Measurements from ENCODE around the gene IL13RA2.

Gene IL13RA2

GRCh38 chrX:115029869-115030570 lies 12.6 kb upstream of the IL13RA2 start:
- H3K36me3 ChIP-seq (ENCODE audit: control insufficient read depth, insufficient read depth, low read length) = no peaks in the 10 kb centered on the region
- H3K9ac ChIP-seq (ENCODE audit: low read length) = no peak overlapping the region
- H3K9me3 ChIP-seq (ENCODE audit: control insufficient read depth, low read length) = no peaks in the 10 kb centered on the region
- H3K4me1 ChIP-seq (ENCODE audit: control insufficient read depth, insufficient read depth, low read length) = no peaks in the 10 kb centered on the region
- H3K4me3 ChIP-seq (ENCODE audit: low read length) = no peak overlapping the region
- H3K27me3 ChIP-seq (ENCODE audit: control insufficient read depth, insufficient read depth, low read length) = no peaks in the 10 kb centered on the region

- Histone ChIP-seq H3K4me3 (ENCODE audit: low read length) (no peak overlapping the region), H3K27me3 (ENCODE audit: control insufficient read depth, insufficient read depth, low read length) (no peaks in the 10 kb centered on the region), H3K9me3 (ENCODE audit: control insufficient read depth, low read length) (no peaks in the 10 kb centered on the region), H3K4me1 (ENCODE audit: control insufficient read depth, insufficient read depth, low read length) (no peaks in the 10 kb centered on the region), H3K9ac (ENCODE audit: low read length) (no peak overlapping the region), H3K36me3 (ENCODE audit: control insufficient read depth, insufficient read depth, low read length) (no peaks in the 10 kb centered on the region)
These were observed 12.0 kb upstream of the IL13RA2 start for GRCh38 chrX:115029440-115029839.

GRCh38 chrX:115023811-115024210 lies 6.4 kb upstream of the IL13RA2 start:
- Histone ChIP-seq H3K9me3 (ENCODE audit: control insufficient read depth, low read length) (no peaks in the 10 kb centered on the region), H3K4me1 (ENCODE audit: control insufficient read depth, insufficient read depth, low read length) (no peaks in the 10 kb centered on the region), H3K36me3 (ENCODE audit: control insufficient read depth, insufficient read depth, low read length) (no peaks in the 10 kb centered on the region), H3K27me3 (ENCODE audit: control insufficient read depth, insufficient read depth, low read length) (no peaks in the 10 kb centered on the region), H3K4me3 (ENCODE audit: low read length) (no peak overlapping the region), H3K9ac (ENCODE audit: low read length) (no peak overlapping the region)

- no peak overlapping the region for H3K4me3 ChIP-seq (ENCODE audit: low read length)
- no peak overlapping the region for H3K9ac ChIP-seq (ENCODE audit: low read length)
- no peaks in the 10 kb centered on the region for H3K36me3 ChIP-seq (ENCODE audit: control insufficient read depth, insufficient read depth, low read length)
- H3K27me3 ChIP-seq (ENCODE audit: control insufficient read depth, insufficient read depth, low read length) = no peaks in the 10 kb centered on the region
- no peaks in the 10 kb centered on the region for H3K4me1 ChIP-seq (ENCODE audit: control insufficient read depth, insufficient read depth, low read length)
- no peaks in the 10 kb centered on the region for H3K9me3 ChIP-seq (ENCODE audit: control insufficient read depth, low read length)
These were observed 5.7 kb upstream of the IL13RA2 start for GRCh38 chrX:115023139-115023538.

- Histone ChIP-seq H3K9ac (ENCODE audit: low read length) (no peak overlapping the region), H3K27me3 (ENCODE audit: control insufficient read depth, insufficient read depth, low read length) (no peaks in the 10 kb centered on the region), H3K4me3 (ENCODE audit: low read length) (no peak overlapping the region), H3K9me3 (ENCODE audit: control insufficient read depth, low read length) (no peaks in the 10 kb centered on the region), H3K36me3 (ENCODE audit: control insufficient read depth, insufficient read depth, low read length) (no peaks in the 10 kb centered on the region), H3K4me1 (ENCODE audit: control insufficient read depth, insufficient read depth, low read length) (no peaks in the 10 kb centered on the region)
These were observed 3.7 kb upstream of the IL13RA2 start for GRCh38 chrX:115021121-115021520.

- Histone ChIP-seq H3K4me3 (ENCODE audit: low read length) (no peak overlapping the region), H3K36me3 (ENCODE audit: control insufficient read depth, insufficient read depth, low read length) (no peaks in the 10 kb centered on the region), H3K9ac (ENCODE audit: low read length) (no peak overlapping the region), H3K27me3 (ENCODE audit: control insufficient read depth, insufficient read depth, low read length) (no peaks in the 10 kb centered on the region), H3K4me1 (ENCODE audit: control insufficient read depth, insufficient read depth, low read length) (no peaks in the 10 kb centered on the region), H3K9me3 (ENCODE audit: control insufficient read depth, low read length) (no peaks in the 10 kb centered on the region)
These were observed 1.5 kb upstream of the IL13RA2 start for GRCh38 chrX:115018944-115019343.

- no peaks in the 10 kb centered on the region for H3K27me3 ChIP-seq (ENCODE audit: control insufficient read depth, insufficient read depth, low read length)
- no peaks in the 10 kb centered on the region for H3K36me3 ChIP-seq (ENCODE audit: control insufficient read depth, insufficient read depth, low read length)
- no peak overlapping the region for H3K9ac ChIP-seq (ENCODE audit: low read length)
- no peak overlapping the region for H3K4me3 ChIP-seq (ENCODE audit: low read length)
- no peaks in the 10 kb centered on the region for H3K9me3 ChIP-seq (ENCODE audit: control insufficient read depth, low read length)
- no peaks in the 10 kb centered on the region for H3K4me1 ChIP-seq (ENCODE audit: control insufficient read depth, insufficient read depth, low read length)
These were observed 728 bp upstream of the IL13RA2 start for GRCh38 chrX:115018040-115018647.

- no peak overlapping the region for H3K4me3 ChIP-seq (ENCODE audit: low read length)
- H3K9ac ChIP-seq (ENCODE audit: low read length) = no peak overlapping the region
- no peaks in the 10 kb centered on the region for H3K36me3 ChIP-seq (ENCODE audit: control insufficient read depth, insufficient read depth, low read length)
- no peaks in the 10 kb centered on the region for H3K4me1 ChIP-seq (ENCODE audit: control insufficient read depth, insufficient read depth, low read length)
- no peaks in the 10 kb centered on the region for H3K27me3 ChIP-seq (ENCODE audit: control insufficient read depth, insufficient read depth, low read length)
- H3K9me3 ChIP-seq (ENCODE audit: control insufficient read depth, low read length) = no peaks in the 10 kb centered on the region
These were observed 3.7 kb downstream of the IL13RA2 start for GRCh38 chrX:115013705-115014104.

- no peaks in the 10 kb centered on the region for H3K27me3 ChIP-seq (ENCODE audit: control insufficient read depth, insufficient read depth, low read length)
- H3K4me3 ChIP-seq (ENCODE audit: low read length) = no peak overlapping the region
- H3K36me3 ChIP-seq (ENCODE audit: control insufficient read depth, insufficient read depth, low read length) = no peaks in the 10 kb centered on the region
- H3K4me1 ChIP-seq (ENCODE audit: control insufficient read depth, insufficient read depth, low read length) = no peaks in the 10 kb centered on the region
- H3K9ac ChIP-seq (ENCODE audit: low read length) = no peak overlapping the region
- no peaks in the 10 kb centered on the region for H3K9me3 ChIP-seq (ENCODE audit: control insufficient read depth, low read length)
These were observed 6.0 kb downstream of the IL13RA2 start for GRCh38 chrX:115011428-115011827.

GRCh38 chrX:114999906-115000305 lies 17.5 kb downstream of the IL13RA2 start:
- no peaks in the 10 kb centered on the region for H3K4me1 ChIP-seq (ENCODE audit: control insufficient read depth, insufficient read depth, low read length)
- H3K27me3 ChIP-seq (ENCODE audit: control insufficient read depth, insufficient read depth, low read length) = no peaks in the 10 kb centered on the region
- H3K9ac ChIP-seq (ENCODE audit: low read length) = no peak overlapping the region
- no peaks in the 10 kb centered on the region for H3K9me3 ChIP-seq (ENCODE audit: control insufficient read depth, low read length)
- H3K36me3 ChIP-seq (ENCODE audit: control insufficient read depth, insufficient read depth, low read length) = no peaks in the 10 kb centered on the region
- H3K4me3 ChIP-seq (ENCODE audit: low read length) = no peak overlapping the region

- Histone ChIP-seq H3K36me3 (ENCODE audit: control insufficient read depth, insufficient read depth, low read length) (no peaks in the 10 kb centered on the region), H3K9ac (ENCODE audit: low read length) (no peak overlapping the region), H3K4me1 (ENCODE audit: control insufficient read depth, insufficient read depth, low read length) (no peaks in the 10 kb centered on the region), H3K4me3 (ENCODE audit: low read length) (no peak overlapping the region), H3K27me3 (ENCODE audit: control insufficient read depth, insufficient read depth, low read length) (no peaks in the 10 kb centered on the region), H3K9me3 (ENCODE audit: control insufficient read depth, low read length) (no peaks in the 10 kb centered on the region)
These were observed 19.6 kb downstream of the IL13RA2 start for GRCh38 chrX:114997779-114998178.

- Histone ChIP-seq H3K9me3 (ENCODE audit: control insufficient read depth, low read length) (no peaks in the 10 kb centered on the region), H3K27me3 (ENCODE audit: control insufficient read depth, insufficient read depth, low read length) (no peaks in the 10 kb centered on the region), H3K9ac (ENCODE audit: low read length) (no peak overlapping the region), H3K4me1 (ENCODE audit: control insufficient read depth, insufficient read depth, low read length) (no peaks in the 10 kb centered on the region), H3K36me3 (ENCODE audit: control insufficient read depth, insufficient read depth, low read length) (no peaks in the 10 kb centered on the region), H3K4me3 (ENCODE audit: low read length) (no peak overlapping the region)
These were observed 31.3 kb downstream of the IL13RA2 start for GRCh38 chrX:114985967-114986592.
